ENCODE data around the gene TSEN15. TPM values are rescaled to one million over a fixed set of nuclear protein-coding genes. Genes with fewer than 3 reads are reported as not detected.

Gene TSEN15
- total and polyA plus RNA-seq, 9 of the 15 experiments (the other 6 are each of a cell fraction or from before 2014, with no cell fraction given), result 25.6 to 121 (median 91.3) TPM

- no peak for TF ChIP-seq SMARCC2 (IDR thresholded peaks at IDR 0.05; ENCODE audit: low read depth)
- TF ChIP-seq, protein P1, sequence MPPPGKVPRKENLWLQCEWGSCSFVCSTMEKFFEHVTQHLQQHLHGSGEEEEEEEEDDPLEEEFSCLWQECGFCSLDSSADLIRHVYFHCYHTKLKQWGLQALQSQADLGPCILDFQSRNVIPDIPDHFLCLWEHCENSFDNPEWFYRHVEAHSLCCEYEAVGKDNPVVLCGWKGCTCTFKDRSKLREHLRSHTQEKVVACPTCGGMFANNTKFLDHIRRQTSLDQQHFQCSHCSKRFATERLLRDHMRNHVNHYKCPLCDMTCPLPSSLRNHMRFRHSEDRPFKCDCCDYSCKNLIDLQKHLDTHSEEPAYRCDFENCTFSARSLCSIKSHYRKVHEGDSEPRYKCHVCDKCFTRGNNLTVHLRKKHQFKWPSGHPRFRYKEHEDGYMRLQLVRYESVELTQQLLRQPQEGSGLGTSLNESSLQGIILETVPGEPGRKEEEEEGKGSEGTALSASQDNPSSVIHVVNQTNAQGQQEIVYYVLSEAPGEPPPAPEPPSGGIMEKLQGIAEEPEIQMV (tag; conservative IDR thresholded peaks at IDR 0.05; ENCODE audit: low read depth), result no peak
- TF ChIP-seq SRSF3 (IDR thresholded peaks at IDR 0.05; ENCODE audit: insufficient read depth, low read length), result peak; percentile 29; the same call in 1 of the 2 replicates
- no peak for TF ChIP-seq CBX2 (IDR thresholded peaks at IDR 0.05; ENCODE audit: insufficient read depth, low read length, poor library complexity, severe bottlenecking)
- no peak; the same call in 1 of the 2 replicates for TF ChIP-seq TOE1 (IDR thresholded peaks at IDR 0.05; ENCODE audit: borderline replicate concordance)
- TF ChIP-seq TOE1 (CRISPR knock-in tag; IDR thresholded peaks at IDR 0.05; ENCODE audit: borderline replicate concordance, low read depth), result no peak
- no peak; the same call in 1 of the 2 replicates for TF ChIP-seq SMARCA4 (IDR thresholded peaks at IDR 0.05)
- TF ChIP-seq RAD21 (CRISPR knock-in tag; conservative IDR thresholded peaks at IDR 0.05 in 1 of 2, IDR thresholded peaks at IDR 0.05 in 1 of 2), result peak; percentile 29 to 37
- TF ChIP-seq ZNF41 (CRISPR knock-in tag; conservative IDR thresholded peaks at IDR 0.05), result no peak; the same call in 1 of the 2 replicates
- peak; percentile 80 for TF ChIP-seq NCOA1 (IDR thresholded peaks at IDR 0.05; ENCODE audit: low read depth)
- TF ChIP-seq GTF2F1 (IDR thresholded peaks at IDR 0.05; ENCODE audit: low read depth, low read length), result peak; percentile 81; the same call in 1 of the 2 replicates
- TF ChIP-seq, protein P2, sequence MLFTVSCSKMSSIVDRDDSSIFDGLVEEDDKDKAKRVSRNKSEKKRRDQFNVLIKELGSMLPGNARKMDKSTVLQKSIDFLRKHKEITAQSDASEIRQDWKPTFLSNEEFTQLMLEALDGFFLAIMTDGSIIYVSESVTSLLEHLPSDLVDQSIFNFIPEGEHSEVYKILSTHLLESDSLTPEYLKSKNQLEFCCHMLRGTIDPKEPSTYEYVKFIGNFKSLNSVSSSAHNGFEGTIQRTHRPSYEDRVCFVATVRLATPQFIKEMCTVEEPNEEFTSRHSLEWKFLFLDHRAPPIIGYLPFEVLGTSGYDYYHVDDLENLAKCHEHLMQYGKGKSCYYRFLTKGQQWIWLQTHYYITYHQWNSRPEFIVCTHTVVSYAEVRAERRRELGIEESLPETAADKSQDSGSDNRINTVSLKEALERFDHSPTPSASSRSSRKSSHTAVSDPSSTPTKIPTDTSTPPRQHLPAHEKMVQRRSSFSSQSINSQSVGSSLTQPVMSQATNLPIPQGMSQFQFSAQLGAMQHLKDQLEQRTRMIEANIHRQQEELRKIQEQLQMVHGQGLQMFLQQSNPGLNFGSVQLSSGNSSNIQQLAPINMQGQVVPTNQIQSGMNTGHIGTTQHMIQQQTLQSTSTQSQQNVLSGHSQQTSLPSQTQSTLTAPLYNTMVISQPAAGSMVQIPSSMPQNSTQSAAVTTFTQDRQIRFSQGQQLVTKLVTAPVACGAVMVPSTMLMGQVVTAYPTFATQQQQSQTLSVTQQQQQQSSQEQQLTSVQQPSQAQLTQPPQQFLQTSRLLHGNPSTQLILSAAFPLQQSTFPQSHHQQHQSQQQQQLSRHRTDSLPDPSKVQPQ (CRISPR knock-in tag; IDR thresholded peaks at IDR 0.05; ENCODE audit: borderline replicate concordance), result no peak
- TF ChIP-seq U2AF2 (optimal IDR thresholded peaks at IDR 0.05; ENCODE audit: low read depth, low read length), result no peak
- TF ChIP-seq HNRNPL (IDR thresholded peaks at IDR 0.05; ENCODE audit: low read depth, low read length), result 0 out of 2 replicates have a peak, but pooled peaks have one; percentile 40
- no peak for TF ChIP-seq ILK (tag; IDR thresholded peaks at IDR 0.05; ENCODE audit: borderline replicate concordance, low read depth)
- TF ChIP-seq DPF2 (IDR thresholded peaks at IDR 0.05), result no peak; the same call in 1 of the 2 replicates
- TF ChIP-seq ZNF12 (CRISPR knock-in tag; IDR thresholded peaks at IDR 0.05), result peak; percentile 83; the same call in 1 of the 2 replicates
- TF ChIP-seq, protein P3, sequence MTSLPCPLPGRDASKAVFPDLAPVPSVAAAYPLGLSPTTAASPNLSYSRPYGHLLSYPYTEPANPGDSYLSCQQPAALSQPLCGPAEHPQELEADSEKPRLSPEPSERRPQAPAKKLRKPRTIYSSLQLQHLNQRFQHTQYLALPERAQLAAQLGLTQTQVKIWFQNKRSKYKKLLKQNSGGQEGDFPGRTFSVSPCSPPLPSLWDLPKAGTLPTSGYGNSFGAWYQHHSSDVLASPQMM (CRISPR knock-in tag; IDR thresholded peaks at IDR 0.05), result no peak
- TF ChIP-seq ZC3H8 (IDR thresholded peaks at IDR 0.05), result no peak
- TF ChIP-seq CHAMP1 (IDR thresholded peaks at IDR 0.05), result no peak; the same call in 1 of the 2 replicates
- peak; percentile 88 for TF ChIP-seq ZNF24 (IDR thresholded peaks at IDR 0.05)
Observed at GRCh38 chr1:184051485-184052193, at the start of gene TSEN15 (continued).

Measured in K562 (cell line).